Measurements from ENCODE around the gene RBM12. TPM values are rescaled to one million over a fixed set of nuclear protein-coding genes. Genes with fewer than 3 reads are reported as not detected.

The RBM12 gene
- total RNA-seq, 1 experiment from 2014 or later: 142 TPM

DNA sequence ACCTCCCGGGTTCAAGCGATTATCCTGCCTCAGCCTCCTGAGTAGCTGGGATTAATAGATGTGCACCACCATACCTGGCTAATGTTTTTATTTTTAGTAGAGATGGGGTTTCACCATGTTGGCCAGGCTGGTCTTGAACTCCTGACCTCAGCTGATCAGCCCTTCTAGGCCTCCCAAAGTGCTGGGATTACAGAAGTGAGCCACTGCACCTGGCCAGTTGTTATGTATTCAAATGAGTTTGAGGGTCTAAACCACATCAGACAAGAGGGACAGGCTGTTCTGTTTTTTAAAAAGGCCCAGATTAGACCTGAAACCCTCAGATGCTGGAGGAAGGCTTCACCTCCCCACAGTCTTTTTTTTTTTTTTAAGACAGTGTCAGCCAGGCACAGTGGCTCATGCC lies 53.2 kb downstream of the RBM12 start:
- Histone ChIP-seq H3K4me3 (no peak overlapping the region), H3K27me3 (no peaks in the 10 kb centered on the region; the same call in 1 of the 2 replicates), H3K4me1 (no peaks in the 10 kb centered on the region), H3K27ac (no peak overlapping the region), H3K9me3 (replicated peaks) (no peaks in the 10 kb centered on the region), H3K36me3 (no peaks in the 10 kb centered on the region)
- DNase-seq: no peak

DNA sequence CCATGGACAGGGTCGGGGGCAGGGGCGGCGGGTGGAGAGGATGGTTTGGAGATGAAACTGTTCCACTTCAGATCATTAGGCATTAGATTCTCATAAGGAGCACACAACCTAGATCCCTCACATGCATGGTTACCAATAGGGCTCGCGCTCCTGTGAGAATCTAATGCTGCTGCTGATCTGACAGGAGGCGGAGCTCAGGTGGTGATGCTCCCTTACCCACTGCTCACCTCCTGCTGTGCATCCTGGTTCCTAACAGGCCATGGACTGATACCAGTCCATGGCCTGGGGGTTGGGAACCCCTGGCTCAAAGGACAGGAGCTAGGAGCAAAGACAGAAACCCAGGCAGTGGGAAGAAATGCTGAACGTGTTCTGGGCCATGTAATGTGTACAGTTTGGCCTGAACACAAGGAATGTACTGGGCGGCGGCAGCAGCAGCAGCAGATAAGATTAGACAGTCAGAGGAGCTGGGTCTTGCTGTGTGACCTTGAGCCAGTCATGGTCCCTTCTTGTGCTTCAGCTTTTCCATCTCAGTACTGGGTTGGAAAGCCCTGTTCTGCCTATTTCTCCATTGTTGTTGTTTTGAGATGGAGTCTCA lies 53.8 kb downstream of the RBM12 start:
- H3K27ac ChIP-seq: no peak overlapping the region
- no peaks in the 10 kb centered on the region for H3K36me3 ChIP-seq
- H3K9me3 ChIP-seq (replicated peaks): no peaks in the 10 kb centered on the region
- no peaks in the 10 kb centered on the region; the same call in 1 of the 2 replicates for H3K27me3 ChIP-seq
- no peak for DNase-seq
- H3K4me1 ChIP-seq: no peaks in the 10 kb centered on the region
- H3K4me3 ChIP-seq: no peak overlapping the region

DNA sequence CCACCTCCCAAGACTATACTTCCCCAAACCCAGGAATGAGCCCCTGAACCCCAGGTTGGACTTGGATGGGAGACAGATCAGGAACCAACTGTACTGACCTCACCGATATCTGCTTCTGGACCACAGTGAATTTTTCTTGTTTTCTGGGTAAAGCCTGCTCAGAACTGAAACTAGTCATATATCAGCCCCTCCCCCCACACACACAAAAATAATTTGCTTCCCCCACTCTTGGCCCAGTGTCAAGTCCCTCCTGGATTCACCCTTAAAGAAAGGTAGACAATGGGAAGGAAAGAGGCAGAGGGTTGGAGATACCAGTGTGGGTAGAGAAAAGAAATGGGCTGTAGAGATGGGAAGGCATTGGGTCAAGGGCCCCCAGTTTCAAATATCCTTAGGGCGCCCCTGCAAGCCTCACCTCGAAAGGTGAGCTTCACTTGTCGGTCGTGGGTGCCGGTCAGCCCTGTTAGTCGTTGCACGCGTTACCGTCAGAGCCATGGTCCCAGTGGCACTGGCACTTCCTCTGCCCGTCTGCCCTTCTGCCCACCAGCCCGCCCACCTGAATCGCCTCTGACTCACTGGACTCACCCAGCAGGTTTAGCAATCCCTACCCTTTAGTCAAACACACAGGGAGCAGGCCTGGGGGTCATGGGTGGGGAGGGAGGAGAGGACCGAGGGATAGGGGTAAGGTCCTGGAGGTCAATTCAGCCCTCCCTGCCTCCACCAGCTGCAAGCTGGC lies 57.5 kb downstream of the RBM12 start:
- no peaks in the 10 kb centered on the region for H3K36me3 ChIP-seq
- no peak overlapping the region for H3K4me3 ChIP-seq
- no peaks in the 10 kb centered on the region for H3K4me1 ChIP-seq
- no peaks in the 10 kb centered on the region; the same call in 1 of the 2 replicates for H3K27me3 ChIP-seq
- H3K9me3 ChIP-seq (replicated peaks): no peaks in the 10 kb centered on the region
- no peak for DNase-seq
- no peak overlapping the region for H3K27ac ChIP-seq

DNA sequence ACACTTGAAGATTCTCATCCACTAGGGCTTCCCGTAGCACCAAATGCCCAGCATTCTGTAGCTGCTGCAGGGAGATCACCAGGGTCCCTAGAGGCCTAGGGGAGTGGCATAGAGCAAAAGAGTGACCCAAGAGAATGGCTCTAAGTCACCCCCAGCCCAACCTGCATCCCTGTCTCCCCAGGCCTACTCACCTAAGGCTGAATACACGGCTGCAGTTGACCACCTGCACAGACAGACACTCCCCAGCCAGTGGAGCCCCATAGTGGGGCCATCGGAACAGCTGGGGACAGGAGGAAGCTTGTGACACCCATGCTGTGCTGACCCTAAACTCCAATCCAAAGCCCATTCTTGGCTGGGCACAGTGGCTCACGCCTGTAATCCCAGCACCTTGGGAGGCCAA lies 58.6 kb downstream of the RBM12 start:
- DNase-seq: no peak
- Histone ChIP-seq H3K27ac (no peak overlapping the region), H3K27me3 (no peaks in the 10 kb centered on the region; the same call in 1 of the 2 replicates), H3K4me1 (no peaks in the 10 kb centered on the region), H3K4me3 (no peak overlapping the region), H3K36me3 (no peaks in the 10 kb centered on the region), H3K9me3 (replicated peaks) (no peaks in the 10 kb centered on the region)

DNA sequence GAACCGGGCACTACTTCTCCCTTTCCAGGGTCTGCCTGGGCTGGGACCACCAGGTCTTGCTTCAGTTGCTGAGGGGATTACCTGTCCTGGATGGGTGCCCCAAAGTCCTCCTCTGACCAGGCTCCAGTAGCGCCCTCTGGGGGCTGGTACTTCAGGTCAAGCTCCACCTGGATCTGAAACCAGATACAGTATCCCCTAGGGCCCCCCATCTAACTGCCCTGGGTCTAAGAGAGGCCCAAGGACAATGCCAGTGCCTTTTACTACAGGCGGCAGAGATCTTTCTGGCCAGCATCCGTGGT lies 60.3 kb downstream of the RBM12 start:
- Histone ChIP-seq H3K4me1 (no peaks in the 10 kb centered on the region), H3K27me3 (no peaks in the 10 kb centered on the region)
- DNase-seq: peak; percentile 33 to 49

DNA sequence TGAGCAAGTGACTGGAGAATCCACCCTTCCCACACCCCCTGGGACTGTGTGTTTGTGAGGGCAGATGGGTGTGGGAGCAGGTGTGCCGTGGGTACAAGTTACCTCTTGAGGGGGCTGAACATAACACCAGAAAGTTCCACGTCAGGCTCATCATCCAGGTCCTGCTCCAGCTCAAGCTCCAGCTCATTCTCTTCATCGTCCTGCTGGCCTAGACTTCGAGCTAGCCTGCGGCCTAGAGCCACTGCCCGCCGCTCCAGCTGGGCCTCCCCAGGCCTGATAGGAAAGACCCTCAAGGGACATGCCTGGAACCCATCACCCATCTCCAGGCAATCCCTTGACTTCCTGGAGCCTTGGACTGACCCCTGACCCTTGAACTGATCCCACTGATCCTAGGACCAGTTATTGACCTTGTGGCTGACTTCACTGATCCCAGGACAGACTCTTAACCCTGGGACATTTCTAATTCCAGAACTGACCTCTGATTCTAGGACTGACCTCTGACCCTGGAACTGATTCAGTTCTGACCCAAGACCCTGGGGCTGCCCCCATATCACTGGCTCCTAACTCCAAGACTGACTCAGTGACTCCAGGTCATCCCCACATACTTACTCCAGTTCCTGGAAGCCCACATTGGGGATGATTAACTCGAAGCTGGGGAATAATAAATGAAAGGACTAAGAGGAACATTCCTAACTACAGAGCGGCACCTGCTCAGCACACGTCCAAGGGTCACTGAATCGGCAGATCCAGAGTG lies 60.8 kb downstream of the RBM12 start:
- H3K4me1 ChIP-seq: 0 out of 2 replicates have a peak, but pooled peaks cover 4% of the 10 kb centered on the region
- no peaks in the 10 kb centered on the region for H3K9me3 ChIP-seq (replicated peaks)
- H3K27me3 ChIP-seq: no peaks in the 10 kb centered on the region
- no peak for DNase-seq
- no peaks in the 10 kb centered on the region for H3K36me3 ChIP-seq
- H3K27ac ChIP-seq: no peak overlapping the region
- no peak overlapping the region for H3K4me3 ChIP-seq

More for the DNA sequence above, 60.3 kb downstream of the RBM12 start:
- Histone ChIP-seq H3K9me3 (replicated peaks) (no peaks in the 10 kb centered on the region), H3K36me3 (no peaks in the 10 kb centered on the region), H3K27ac (no peak overlapping the region), H3K4me3 (no peak overlapping the region)

DNA sequence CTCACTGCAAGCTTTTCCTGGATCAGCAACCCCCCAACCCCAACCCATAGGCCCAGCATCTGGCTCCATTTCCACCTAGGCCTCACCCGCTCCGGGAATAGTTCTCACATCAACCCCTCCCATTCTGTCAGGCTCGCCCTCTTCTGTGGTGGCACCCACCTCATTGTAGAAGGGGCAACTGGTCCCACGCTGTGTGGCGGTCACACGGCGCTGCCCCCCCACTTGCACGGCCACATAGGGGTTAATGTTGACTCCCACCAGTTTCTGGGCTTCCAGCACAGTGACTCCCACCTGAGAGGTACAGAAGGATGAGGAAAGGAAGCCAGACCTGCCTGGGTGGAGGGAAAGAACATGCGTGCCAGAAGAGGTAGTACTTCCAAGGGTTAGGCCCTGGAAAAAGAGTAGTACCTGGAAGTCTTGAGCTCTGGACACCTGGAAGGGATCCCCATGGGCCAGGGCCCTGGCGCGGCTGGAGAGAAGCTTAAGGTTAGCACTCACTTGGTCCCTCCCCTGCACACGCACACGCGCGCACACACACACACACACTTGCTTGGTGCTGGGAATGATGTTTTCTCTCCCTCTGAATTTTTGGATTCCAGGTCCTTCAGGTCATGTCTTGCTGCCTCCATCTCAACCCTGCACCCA lies 61.7 kb downstream of the RBM12 start:
- no peak for DNase-seq
- no peaks in the 10 kb centered on the region for H3K36me3 ChIP-seq
- H3K9me3 ChIP-seq (replicated peaks): no peaks in the 10 kb centered on the region
- peaks cover 10% of the 10 kb centered on the region for H3K4me1 ChIP-seq
- no peak overlapping the region for H3K4me3 ChIP-seq
- no peaks in the 10 kb centered on the region for H3K27me3 ChIP-seq
- no peak overlapping the region for H3K27ac ChIP-seq

DNA sequence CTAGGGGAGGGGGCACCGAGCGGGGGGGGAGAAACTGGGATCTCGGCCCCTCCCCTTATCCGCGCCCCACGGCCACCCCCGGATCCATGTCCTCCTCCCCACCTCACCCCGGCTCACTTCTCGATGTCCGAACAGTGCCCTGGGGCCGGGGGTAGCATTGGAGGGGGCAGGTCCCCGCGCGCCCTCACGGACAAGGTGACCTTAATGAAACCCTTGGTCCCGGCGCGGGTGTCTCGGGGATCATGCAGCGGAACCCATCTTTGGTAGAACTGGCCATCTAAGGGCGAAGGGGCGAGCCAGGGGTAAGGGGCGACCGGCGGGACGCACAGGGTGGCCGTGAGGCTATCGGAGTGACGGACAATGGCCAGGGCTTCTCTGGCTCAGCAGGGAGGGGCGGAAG lies 62.7 kb downstream of the RBM12 start:
- Histone ChIP-seq H3K4me3 (no peak overlapping the region), H3K27ac (no peak overlapping the region), H3K9me3 (replicated peaks) (no peaks in the 10 kb centered on the region), H3K4me1 (peaks cover 19% of the 10 kb centered on the region), H3K36me3 (no peaks in the 10 kb centered on the region), H3K27me3 (no peaks in the 10 kb centered on the region)
- no peak for DNase-seq

DNA sequence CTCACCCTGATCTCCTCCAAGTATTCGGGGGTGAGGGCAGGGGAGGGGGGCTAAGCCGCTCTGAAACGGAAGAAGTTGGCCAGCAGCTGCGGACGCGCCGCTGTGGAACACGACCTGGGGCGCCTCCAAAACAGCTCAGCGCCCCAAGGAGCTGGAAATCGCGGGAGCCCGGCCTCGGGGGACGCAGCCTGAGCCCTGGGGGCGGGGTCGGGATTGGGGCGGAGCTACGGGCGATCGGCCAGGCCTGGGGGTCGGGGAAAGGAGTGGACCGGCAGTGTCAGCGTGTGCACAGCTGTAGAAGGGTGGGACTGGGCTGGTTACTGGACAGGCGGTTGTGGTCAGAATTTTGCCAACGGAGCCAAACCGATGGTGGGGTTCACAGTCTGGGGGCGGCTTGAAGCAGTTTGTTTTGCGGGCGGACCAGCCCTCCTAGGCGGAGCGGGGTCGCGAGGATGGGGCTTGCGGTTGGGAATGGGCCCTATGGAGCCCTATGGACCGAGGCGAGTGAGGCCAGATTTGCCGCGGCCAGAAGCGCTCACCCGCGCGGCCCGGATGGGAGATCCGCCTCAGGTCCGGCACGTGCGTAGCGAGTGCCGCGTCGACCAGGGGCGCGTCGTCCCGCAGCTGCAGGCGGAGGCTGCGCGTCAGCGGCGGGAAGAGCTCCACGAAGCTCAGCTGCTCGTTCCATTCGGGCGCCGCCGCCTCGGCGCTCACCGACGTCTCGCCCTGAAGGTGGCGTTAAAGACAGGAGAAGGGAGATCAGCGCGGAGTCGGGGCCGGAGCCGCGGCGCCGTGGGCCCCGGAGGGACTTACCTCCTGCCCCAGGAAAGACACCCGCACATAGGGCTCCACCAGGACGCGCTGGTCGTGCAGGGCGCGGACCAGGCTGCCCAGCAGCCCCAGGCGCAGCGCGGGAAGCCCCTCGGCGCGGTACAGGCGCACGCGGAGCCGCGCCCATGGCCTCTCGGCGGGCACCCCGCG lies 63.4 kb downstream of the RBM12 start:
- Histone ChIP-seq H3K4me1 (peaks cover 26% of the 10 kb centered on the region), H3K4me3 (no peak overlapping the region), H3K9me3 (replicated peaks) (no peaks in the 10 kb centered on the region), H3K36me3 (no peaks in the 10 kb centered on the region), H3K27me3 (no peaks in the 10 kb centered on the region), H3K27ac (no peak overlapping the region)
- DNase-seq: no peak

DNA sequence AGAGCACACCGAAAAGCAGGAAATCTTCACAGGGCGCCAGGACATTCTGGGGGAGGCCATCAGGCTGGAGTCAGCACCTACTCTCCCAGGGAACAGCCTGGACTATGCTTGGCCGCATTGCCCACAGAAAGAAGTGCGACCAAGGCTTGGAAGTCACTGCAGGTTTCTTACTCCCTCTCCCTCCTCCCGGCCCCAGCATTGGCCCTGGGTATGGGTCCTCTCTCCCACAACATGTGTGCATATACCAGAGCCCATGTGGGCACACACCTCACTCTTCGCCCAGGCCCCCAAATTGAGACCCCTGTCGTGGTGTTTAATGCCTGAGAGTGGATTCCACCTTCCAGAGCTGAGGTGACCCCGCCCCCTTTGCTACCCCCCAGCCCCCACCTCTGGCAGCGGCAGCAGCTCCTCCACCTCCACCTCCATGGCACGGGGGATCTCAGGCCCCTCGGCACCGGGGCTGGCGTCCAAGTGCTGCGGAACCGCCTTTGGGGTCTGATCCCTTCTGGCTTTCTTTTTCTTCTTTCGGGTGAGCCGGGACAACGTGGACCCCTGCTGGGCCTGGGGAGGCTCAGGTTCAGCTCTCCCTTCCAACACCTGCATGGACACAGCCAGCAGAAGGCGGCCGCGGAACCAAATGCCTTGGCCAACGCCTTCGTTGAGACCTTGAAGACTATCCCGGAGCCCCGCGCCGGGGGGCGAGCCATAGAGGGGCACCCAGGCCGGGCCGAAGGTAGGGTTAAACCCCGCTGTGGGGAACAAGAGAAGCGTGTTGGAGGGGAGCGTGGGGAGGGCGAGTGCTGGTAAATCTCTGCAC lies 64.3 kb downstream of the RBM12 start:
- no peaks in the 10 kb centered on the region for H3K27me3 ChIP-seq
- H3K27ac ChIP-seq: no peak overlapping the region
- no peaks in the 10 kb centered on the region for H3K9me3 ChIP-seq (replicated peaks)
- no peaks in the 10 kb centered on the region for H3K36me3 ChIP-seq
- peaks cover 29% of the 10 kb centered on the region for H3K4me1 ChIP-seq
- no peak for DNase-seq
- H3K4me3 ChIP-seq: no peak overlapping the region

DNA sequence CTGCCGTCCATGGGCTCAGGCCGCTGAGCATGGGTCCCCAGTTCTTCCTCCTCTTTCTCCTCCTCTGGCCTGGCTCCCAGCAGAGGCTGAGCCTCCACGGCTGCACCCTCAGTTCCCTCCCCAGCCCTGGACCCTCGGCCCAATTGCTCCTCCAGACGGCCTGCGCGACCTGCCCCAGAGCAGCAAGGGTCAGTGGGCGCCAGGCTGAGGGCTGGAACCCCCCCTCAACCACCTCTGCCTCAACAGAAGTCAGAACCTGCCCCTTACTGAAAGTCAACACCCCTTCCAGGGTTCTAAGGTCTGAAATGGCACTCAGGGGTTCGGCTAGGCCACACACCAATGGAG lies 65.0 kb downstream of the RBM12 start:
- Histone ChIP-seq H3K27ac (no peak overlapping the region), H3K36me3 (no peaks in the 10 kb centered on the region), H3K4me3 (no peak overlapping the region), H3K4me1 (peaks cover 29% of the 10 kb centered on the region), H3K27me3 (no peaks in the 10 kb centered on the region), H3K9me3 (replicated peaks) (no peaks in the 10 kb centered on the region)
- DNase-seq: no peak

Measured in SJCRH30 (cell line).